ENCODE data around the gene SCAI.
"Not testable (repeated sequence)": the region's sequence is repeated elsewhere in the genome, so short reads cannot be mapped to it uniquely, and the experiment has no call there.

Gene SCAI

GRCh38 chr9:124928116-124928515, 215.2 kb downstream of the SCAI start:
- WGBS (ENCODE audit: extremely low coverage, insufficient coverage, insufficient read length) = no CpG with 5 or more reads among the region's 3 CpGs
- H3K79me2 ChIP-seq (ENCODE audit: control insufficient read depth, insufficient read depth, low read length, poor library complexity) = no peaks in the 10 kb centered on the region
- no peak overlapping the region for H2BK120ac ChIP-seq (ENCODE audit: insufficient read depth, low read length, poor library complexity)
- no peak overlapping the region for H2BK12ac ChIP-seq (ENCODE audit: low read length)
- H4K12ac ChIP-seq (ENCODE audit: low read depth, low read length) = no peak overlapping the region
- no peak overlapping the region for H4K91ac ChIP-seq (ENCODE audit: low read depth, low read length)
- H3K27me3 ChIP-seq (ENCODE audit: insufficient read depth, low read length) = no peaks in the 10 kb centered on the region
- H3K18ac ChIP-seq (ENCODE audit: low read length) = no peak overlapping the region
- no peaks in the 10 kb centered on the region for H3K4me1 ChIP-seq (ENCODE audit: control insufficient read depth in 1 of 2, insufficient read depth in 2 of 2, low read length in 2 of 2)
- no peaks in the 10 kb centered on the region for H3K79me1 ChIP-seq (ENCODE audit: low read length)
- no peak overlapping the region for H3K27ac ChIP-seq (ENCODE audit: low read depth, low read length)
- H2BK5ac ChIP-seq (ENCODE audit: low read depth, low read length, poor library complexity) = no peak overlapping the region
- H4K8ac ChIP-seq (ENCODE audit: low read depth, low read length) = no peak overlapping the region
- H3K4me2 ChIP-seq (ENCODE audit: low read length) = no peak overlapping the region
- no peak overlapping the region for H3K4me3 ChIP-seq (ENCODE audit: low read depth, low read length)
- no peak overlapping the region for H2AK5ac ChIP-seq (ENCODE audit: low read length)
- H3K9me3 ChIP-seq (ENCODE audit: insufficient read depth, low read depth, low read length) = no peaks in the 10 kb centered on the region
- no peak overlapping the region for H2AFZ ChIP-seq (ENCODE audit: insufficient read depth, low read length, poor library complexity)
- no peak overlapping the region for H3K9ac ChIP-seq (ENCODE audit: low read length)
- H3K4ac ChIP-seq (ENCODE audit: low read depth, low read length) = no peak overlapping the region
- H3K36me3 ChIP-seq (ENCODE audit: control insufficient read depth in 1 of 2, insufficient read depth in 2 of 2, low read length in 2 of 2) = peaks cover 3 to 6% of the 10 kb centered on the region in 2 experiments
- H3K14ac ChIP-seq (ENCODE audit: low read length) = no peak overlapping the region
- no peak for DNase-seq
- no peak overlapping the region for H3K23ac ChIP-seq (ENCODE audit: low read length)

DNA sequence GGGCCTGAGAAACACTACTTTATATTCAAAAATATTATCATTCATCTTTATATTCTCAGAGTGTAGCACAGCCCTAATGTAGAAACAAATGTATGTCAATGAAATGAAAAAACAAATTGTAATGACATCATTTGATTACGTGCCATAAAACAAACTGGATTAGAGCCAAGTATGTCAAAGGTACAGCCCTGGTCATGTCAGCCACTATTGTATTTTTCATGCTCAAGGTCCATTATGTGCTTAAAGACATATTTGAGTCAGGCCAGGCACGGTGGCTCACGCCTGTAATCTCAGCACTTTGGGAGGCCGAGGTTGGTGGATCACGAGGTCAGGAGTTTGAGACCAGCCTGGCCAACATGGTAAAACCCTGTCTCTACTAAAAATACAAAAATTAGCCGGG, 222.9 kb downstream of the SCAI start:
- H3K9ac ChIP-seq (ENCODE audit: low read length); H2BK120ac ChIP-seq (ENCODE audit: insufficient read depth, low read length, poor library complexity); H4K8ac ChIP-seq (ENCODE audit: low read depth, low read length); H2AFZ ChIP-seq (ENCODE audit: insufficient read depth, low read length, poor library complexity); H3K79me1 ChIP-seq (ENCODE audit: low read length); H3K27ac ChIP-seq (ENCODE audit: low read depth, low read length); H3K9me3 ChIP-seq (ENCODE audit: insufficient read depth, low read depth, low read length); H3K4me1 ChIP-seq (ENCODE audit: control insufficient read depth in 1 of 2, insufficient read depth in 2 of 2, low read length in 2 of 2); H3K14ac ChIP-seq (ENCODE audit: low read length); H3K18ac ChIP-seq (ENCODE audit: low read length); H3K27me3 ChIP-seq (ENCODE audit: insufficient read depth, low read length); H3K79me2 ChIP-seq (ENCODE audit: control insufficient read depth, insufficient read depth, low read length, poor library complexity); H3K23ac ChIP-seq (ENCODE audit: low read length); H3K4me3 ChIP-seq (ENCODE audit: low read depth, low read length); H4K12ac ChIP-seq (ENCODE audit: low read depth, low read length); H3K4me2 ChIP-seq (ENCODE audit: low read length); H2BK5ac ChIP-seq (ENCODE audit: low read depth, low read length, poor library complexity); H2BK12ac ChIP-seq (ENCODE audit: low read length); H3K4ac ChIP-seq (ENCODE audit: low read depth, low read length); H2AK5ac ChIP-seq (ENCODE audit: low read length); DNase-seq; H4K91ac ChIP-seq (ENCODE audit: low read depth, low read length): not testable (repeated sequence)
- H3K36me3 ChIP-seq (ENCODE audit: control insufficient read depth in 1 of 2, insufficient read depth in 2 of 2, low read length in 2 of 2) = peaks cover 14 to 17% of the 10 kb centered on the region in 2 experiments
- WGBS (ENCODE audit: extremely low coverage, insufficient coverage, insufficient read length) = no CpG with 5 or more reads among the region's 6 CpGs

DNA sequence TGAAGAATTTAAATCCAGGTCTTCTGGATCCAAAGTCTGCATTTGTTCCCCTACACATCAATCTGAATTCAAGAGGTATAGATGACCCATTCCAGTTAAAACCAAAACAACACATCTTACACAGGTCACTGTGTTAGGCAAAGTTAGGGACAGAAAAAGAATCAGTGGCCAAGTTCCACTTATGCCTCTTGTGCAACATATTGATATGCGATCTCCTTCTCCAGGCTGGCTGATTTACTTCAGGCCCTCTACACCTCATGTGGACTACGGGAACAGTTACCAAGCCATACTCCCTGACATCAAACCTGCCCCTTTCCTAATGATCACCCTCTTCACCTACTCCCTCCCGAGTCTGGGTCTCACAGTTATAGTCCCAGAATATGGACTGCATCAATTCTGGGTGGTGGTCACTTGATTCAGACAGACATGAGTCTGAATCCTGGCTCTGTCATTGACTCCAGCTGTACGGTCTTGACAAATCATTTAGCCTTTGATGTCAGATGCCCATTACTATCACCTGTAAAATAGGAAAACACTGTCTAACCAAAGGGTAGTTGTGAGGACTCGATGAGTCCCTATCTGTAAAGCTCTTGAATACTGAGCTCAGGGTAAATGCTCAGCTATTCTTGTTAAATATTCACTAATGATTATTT, 228.4 kb downstream of the SCAI start:
- Histone ChIP-seq H3K79me2 (ENCODE audit: control insufficient read depth, insufficient read depth, low read length, poor library complexity) (no peaks in the 10 kb centered on the region), H3K4ac (ENCODE audit: low read depth, low read length) (no peak overlapping the region), H3K4me1 (ENCODE audit: control insufficient read depth in 1 of 2, insufficient read depth in 2 of 2, low read length in 2 of 2) (no peaks in the 10 kb centered on the region), H4K12ac (ENCODE audit: low read depth, low read length) (no peak overlapping the region), H3K79me1 (ENCODE audit: low read length) (no peaks in the 10 kb centered on the region), H2AK5ac (ENCODE audit: low read length) (no peak overlapping the region), H3K36me3 (ENCODE audit: control insufficient read depth in 1 of 2, insufficient read depth in 2 of 2, low read length in 2 of 2) (peaks cover 9 to 26% of the 10 kb centered on the region in 2 experiments), H3K27me3 (ENCODE audit: insufficient read depth, low read length) (no peaks in the 10 kb centered on the region), H3K27ac (ENCODE audit: low read depth, low read length) (no peak overlapping the region), H3K18ac (ENCODE audit: low read length) (no peak overlapping the region), H4K8ac (ENCODE audit: low read depth, low read length) (no peak overlapping the region), H2AFZ (ENCODE audit: insufficient read depth, low read length, poor library complexity) (no peak overlapping the region), H2BK5ac (ENCODE audit: low read depth, low read length, poor library complexity) (no peak overlapping the region), H4K91ac (ENCODE audit: low read depth, low read length) (no peak overlapping the region), H3K4me3 (ENCODE audit: low read depth, low read length) (no peak overlapping the region), H3K9me3 (ENCODE audit: insufficient read depth, low read depth, low read length) (no peaks in the 10 kb centered on the region), H3K23ac (ENCODE audit: low read length) (no peak overlapping the region), H3K4me2 (ENCODE audit: low read length) (no peak overlapping the region), H3K14ac (ENCODE audit: low read length) (no peak overlapping the region), H3K9ac (ENCODE audit: low read length) (no peak overlapping the region), H2BK12ac (ENCODE audit: low read length) (no peak overlapping the region), H2BK120ac (ENCODE audit: insufficient read depth, low read length, poor library complexity) (no peak overlapping the region)
- no peak for DNase-seq
- no CpG with 5 or more reads among the region's 5 CpGs for WGBS (ENCODE audit: extremely low coverage, insufficient coverage, insufficient read length)

- Histone ChIP-seq H3K4me2 (ENCODE audit: low read length) (no peak overlapping the region), H3K9me3 (ENCODE audit: insufficient read depth, low read depth, low read length) (no peaks in the 10 kb centered on the region), H3K4me3 (ENCODE audit: low read depth, low read length) (no peak overlapping the region), H2BK120ac (ENCODE audit: insufficient read depth, low read length, poor library complexity) (no peak overlapping the region), H3K9ac (ENCODE audit: low read length) (no peak overlapping the region), H3K4me1 (ENCODE audit: control insufficient read depth in 1 of 2, insufficient read depth in 2 of 2, low read length in 2 of 2) (no peaks in the 10 kb centered on the region), H2AK5ac (ENCODE audit: low read length) (no peak overlapping the region), H4K8ac (ENCODE audit: low read depth, low read length) (no peak overlapping the region), H3K18ac (ENCODE audit: low read length) (no peak overlapping the region), H3K23ac (ENCODE audit: low read length) (no peak overlapping the region), H2BK12ac (ENCODE audit: low read length) (no peak overlapping the region), H3K79me1 (ENCODE audit: low read length) (no peaks in the 10 kb centered on the region), H2AFZ (ENCODE audit: insufficient read depth, low read length, poor library complexity) (no peak overlapping the region), H3K27ac (ENCODE audit: low read depth, low read length) (no peak overlapping the region), H2BK5ac (ENCODE audit: low read depth, low read length, poor library complexity) (no peak overlapping the region), H3K27me3 (ENCODE audit: insufficient read depth, low read length) (no peaks in the 10 kb centered on the region), H3K14ac (ENCODE audit: low read length) (no peak overlapping the region), H3K36me3 (ENCODE audit: control insufficient read depth in 1 of 2, insufficient read depth in 2 of 2, low read length in 2 of 2) (peaks cover 2 to 21% of the 10 kb centered on the region in 2 experiments), H3K4ac (ENCODE audit: low read depth, low read length) (no peak overlapping the region), H4K91ac (ENCODE audit: low read depth, low read length) (no peak overlapping the region), H3K79me2 (ENCODE audit: control insufficient read depth, insufficient read depth, low read length, poor library complexity) (no peaks in the 10 kb centered on the region), H4K12ac (ENCODE audit: low read depth, low read length) (no peak overlapping the region)
- no CpG with 5 or more reads among the region's 2 CpGs for WGBS (ENCODE audit: extremely low coverage, insufficient coverage, insufficient read length)
- no peak for DNase-seq
These were observed 229.9 kb downstream of the SCAI start for GRCh38 chr9:124913378-124913777.

All from trophoblast cell (in vitro differentiated cells and primary cell).